HG03108 (cell line): Measurements from ENCODE around the gene CEP19.
A peak's percentile ranks its signal among the peaks of the same experiment; 100 is the strongest.

Experiments
- ATAC-seq: cut with Tn5 transposase; IDR thresholded peaks from one replicate; pipeline ENCODE4 v1.9.1; 2021; ENCODE audit warnings: moderate library complexity; ENCODE audit not compliant: unreplicated experiment

Gene CEP19

GRCh38 chr3:196712514-196713413 lies 714 bp upstream of the CEP19 start:
- ATAC-seq = peak; percentile 42

- ATAC-seq = no peak
Measured at GRCh38 chr3:196708467-196708866, 3.6 kb downstream of the CEP19 start.

GRCh38 chr3:196707566-196707965 lies 4.5 kb downstream of the CEP19 start:
- ATAC-seq = no peak

DNA sequence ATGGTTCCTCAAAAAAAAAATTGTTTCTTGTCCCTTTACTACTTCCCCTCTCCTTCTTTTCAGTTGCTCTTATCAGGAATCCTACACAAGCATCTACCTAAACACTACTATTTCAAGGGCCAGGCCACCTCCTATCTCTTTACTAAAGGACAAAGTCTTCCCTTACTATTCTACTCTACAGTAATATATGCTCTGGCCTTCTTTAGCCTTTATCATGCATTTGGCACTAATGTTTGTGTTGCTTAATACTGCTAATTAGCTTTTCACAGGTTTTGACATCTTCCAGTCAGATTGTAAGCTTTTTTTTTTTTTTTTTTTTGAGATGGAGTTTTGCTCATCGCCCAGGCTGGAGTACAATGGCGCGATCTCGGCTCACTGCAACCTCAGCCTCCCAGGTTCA lies 5.3 kb downstream of the CEP19 start:
- ATAC-seq = no peak

DNA sequence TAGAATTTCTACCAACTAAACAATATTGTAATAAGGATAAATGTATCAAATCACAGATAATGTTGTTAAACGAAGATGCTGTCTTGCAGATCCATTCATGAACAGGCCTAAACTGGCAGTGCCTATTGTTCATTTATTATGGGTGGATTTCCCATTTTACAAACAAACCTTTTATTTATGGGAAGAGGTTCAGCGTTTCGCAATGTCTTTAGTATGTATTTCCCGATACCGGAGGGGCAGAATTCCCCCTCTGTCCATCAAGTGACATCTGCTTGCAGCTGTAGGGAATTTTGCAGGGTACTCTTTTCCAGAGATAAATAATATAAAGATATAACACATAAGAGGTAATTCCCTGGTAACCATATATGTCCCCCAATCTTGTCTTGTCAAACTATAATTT lies 5.7 kb downstream of the CEP19 start:
- ATAC-seq = no peak

DNA sequence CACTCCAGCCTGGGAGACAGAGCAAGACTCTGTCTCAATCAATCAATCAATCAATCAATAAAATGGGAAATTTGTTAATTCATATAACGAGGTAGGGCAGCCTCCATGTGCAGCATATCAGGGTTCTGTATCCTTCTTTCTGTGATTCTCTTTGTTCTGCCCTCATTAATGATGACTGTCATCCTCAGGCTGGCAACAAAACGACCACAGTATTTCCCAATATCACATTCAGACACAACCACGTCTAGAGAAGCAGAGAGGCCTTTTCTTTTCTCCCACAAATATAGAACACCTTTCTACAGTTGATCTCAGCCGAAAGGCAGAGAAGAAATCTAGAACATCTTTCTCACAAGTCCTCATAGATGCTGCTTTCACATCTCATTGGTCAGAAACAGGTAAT lies 11.2 kb downstream of the CEP19 start:
- ATAC-seq = no peak

DNA sequence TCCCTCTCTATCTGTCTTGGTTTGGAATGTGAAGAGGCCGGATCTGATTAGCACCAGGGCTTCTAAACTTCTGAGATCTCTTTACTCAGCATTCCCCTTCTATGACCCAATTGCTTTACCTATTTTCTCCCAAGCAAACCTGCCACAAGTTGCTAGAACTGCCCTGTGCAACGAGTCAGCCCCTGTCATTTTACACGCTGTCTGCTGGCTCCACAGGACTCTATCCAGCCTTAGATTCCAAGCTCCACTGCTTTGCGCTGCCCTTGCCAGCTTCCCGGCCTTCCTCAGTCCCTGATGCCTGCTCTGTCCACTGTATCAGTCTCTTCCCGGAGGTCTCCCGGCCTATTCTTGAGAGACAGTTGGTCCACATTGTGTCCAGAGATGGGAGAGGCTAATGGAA lies 12.3 kb downstream of the CEP19 start:
- no peak for ATAC-seq

GRCh38 chr3:196697270-196697669 lies 14.8 kb downstream of the CEP19 start:
- no peak for ATAC-seq

DNA sequence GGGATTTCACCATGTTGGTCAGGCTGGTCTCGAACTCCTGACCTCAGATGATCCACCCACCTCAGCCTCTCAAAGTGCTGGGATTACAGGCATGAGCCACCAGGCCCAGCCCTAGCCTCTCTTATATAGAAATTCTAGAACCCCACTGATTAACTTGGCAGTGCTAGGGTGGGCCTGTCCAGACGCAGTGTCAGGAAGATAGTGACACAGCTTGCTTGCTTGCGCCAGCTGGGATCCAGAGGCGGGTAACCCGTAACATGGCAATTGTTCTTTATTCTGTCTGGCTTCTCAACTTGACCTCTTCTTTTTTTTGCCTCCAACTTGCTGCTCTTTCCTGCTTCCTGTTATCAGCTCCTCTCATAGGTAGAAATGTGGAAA lies 16.2 kb downstream of the CEP19 start:
- no peak for ATAC-seq

DNA sequence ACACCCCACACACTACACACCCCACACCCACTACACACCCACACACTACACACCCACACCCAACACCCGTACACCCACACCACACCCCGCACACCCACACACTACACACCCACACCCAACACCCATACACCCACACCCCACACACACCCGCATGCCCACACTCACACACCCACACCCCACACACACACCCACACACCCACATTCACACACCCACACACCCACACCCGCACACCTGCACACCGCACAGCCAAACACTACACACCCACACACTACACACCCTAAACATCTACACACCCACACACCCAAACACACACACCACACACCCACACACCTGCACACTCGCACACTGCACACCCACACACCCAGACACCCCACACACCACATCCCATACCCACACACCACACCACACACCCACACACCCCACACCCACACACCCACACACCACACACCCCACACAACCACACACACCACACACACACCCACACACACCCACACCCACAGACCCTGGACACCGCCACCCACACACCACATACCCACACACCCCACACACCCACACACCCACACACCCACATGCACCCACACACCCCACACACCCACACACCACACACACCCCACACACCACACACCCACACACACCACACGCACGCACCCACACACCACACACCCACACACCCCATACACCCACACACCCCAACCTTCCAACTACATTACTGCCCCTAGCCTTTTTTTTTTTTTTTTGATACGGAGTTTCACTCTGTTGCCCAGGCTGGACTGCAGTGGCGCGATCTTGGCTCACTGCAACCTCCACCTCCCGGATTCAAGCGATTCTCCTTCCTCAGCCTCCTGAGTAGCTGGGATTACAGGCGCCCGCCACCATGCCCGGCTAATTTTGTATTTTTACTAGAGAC lies 16.9 kb downstream of the CEP19 start:
- ATAC-seq = no peak

DNA sequence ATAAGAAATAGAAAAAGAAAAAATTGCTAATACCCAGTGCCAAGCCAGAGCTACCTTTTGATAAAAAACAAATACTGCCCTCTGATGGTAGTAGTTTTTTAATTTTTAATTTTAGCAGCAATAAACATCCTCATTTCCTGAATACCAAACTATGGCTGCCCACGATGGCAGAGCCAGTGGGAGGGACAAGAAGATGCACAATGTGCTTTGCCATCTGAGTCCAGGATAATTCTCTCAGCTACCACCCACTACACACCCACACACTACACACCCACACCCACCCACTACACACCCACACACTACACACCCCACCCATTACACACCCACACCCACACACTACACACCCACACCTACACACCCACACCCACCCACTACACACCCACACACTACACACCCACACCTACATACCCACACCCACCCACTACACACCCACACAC lies 17.8 kb downstream of the CEP19 start:
- ATAC-seq = no peak

- no peak for ATAC-seq
Measured at GRCh38 chr3:196691386-196691785, 20.7 kb downstream of the CEP19 start.

- ATAC-seq = no peak
Measured at GRCh38 chr3:196689941-196690660, 21.9 kb downstream of the CEP19 start.

- no peak for ATAC-seq
Measured at GRCh38 chr3:196688349-196688748, 23.7 kb downstream of the CEP19 start.

DNA sequence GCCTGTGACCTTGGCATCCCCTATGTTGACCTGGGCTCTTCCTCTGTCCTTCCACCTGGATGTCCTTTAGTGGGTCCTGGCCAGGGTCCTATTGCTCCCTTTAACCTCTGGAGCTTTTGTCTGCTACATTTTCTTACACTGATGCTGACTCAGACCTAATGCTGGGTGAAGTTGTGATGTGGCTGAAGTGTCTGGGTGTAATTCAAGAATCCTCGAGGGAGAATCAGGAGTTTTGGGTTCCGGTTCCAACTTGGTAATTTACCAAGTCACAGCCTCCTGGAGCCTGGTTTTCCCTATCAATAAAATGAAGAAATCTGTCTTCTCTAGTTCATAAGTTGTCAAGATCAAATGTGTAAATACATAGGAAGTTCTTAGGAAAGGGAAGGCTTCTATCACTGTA lies 25.6 kb downstream of the CEP19 start:
- no peak for ATAC-seq

DNA sequence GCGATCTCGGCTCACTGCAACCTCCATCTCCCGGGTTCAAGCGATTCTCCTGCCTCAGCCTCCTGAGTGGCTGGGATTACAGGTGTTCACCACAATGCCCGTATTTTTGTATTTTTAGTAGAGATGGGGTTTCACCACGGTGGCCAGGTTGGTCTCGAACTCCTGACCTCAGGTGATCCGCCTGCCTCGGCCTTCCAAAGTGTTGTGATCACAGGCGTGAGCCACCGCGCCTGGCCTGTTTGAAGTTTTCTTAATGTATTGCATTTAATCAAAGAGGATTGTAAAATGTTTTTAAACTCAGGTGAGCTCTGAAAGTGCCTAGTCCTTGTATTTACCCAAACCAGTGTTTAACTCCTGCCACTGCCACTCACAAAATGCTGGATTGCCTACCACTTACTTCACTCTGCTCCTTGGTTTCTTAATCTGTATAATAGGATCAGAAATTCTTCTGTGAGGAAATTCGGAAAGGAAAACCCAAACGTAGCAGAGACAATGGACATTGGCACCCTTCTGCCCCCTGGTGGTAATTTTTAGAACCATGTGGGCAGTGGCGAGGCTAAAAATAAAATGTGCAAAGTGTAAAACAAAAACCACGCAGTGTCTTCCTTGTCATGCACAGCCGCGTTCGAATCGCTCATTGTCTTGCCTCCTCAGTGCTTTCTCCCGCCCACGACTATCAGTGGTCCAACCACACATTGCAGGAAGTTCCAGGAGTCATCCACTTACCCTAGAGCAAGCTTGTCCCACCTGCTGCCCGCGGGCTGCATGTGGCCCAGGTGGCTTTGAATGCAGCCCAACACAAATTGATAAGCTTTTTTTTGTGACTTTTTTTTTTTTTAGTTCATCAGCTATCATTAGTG lies 27.3 kb downstream of the CEP19 start:
- ATAC-seq = peak; percentile 79

GRCh38 chr3:196677931-196678330 lies 34.1 kb downstream of the CEP19 start:
- ATAC-seq = no peak

GRCh38 chr3:196677353-196677752 lies 34.7 kb downstream of the CEP19 start:
- no peak for ATAC-seq

GRCh38 chr3:196673632-196674031 lies 38.4 kb downstream of the CEP19 start:
- no peak for ATAC-seq

GRCh38 chr3:196670339-196670738 lies 41.7 kb downstream of the CEP19 start:
- no peak for ATAC-seq
